ENCODE results near the gene MBOAT7.
A peak's percentile ranks its signal among the peaks of the same experiment; 100 is the strongest.
"Not testable (repeated sequence)": the region's sequence is repeated elsewhere in the genome, so short reads cannot be mapped to it uniquely, and the experiment has no call there.

MBOAT7 gene

DNA sequence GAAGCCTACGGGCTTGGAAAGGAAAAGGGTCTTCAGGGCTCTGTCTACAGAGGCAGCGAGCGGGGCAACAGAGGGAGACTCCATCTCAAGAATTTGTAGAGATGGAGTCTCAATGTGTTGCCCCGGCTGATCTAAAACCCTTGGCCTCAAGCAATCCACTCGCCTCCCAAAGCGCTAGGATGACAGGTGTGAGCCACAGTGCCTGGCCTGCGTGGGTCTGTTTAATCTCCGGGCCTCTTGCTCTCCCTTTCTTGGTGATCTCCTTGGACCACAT, 19.3 kb upstream of the MBOAT7 start:
- peak; percentile 76 for DNase-seq

DNA sequence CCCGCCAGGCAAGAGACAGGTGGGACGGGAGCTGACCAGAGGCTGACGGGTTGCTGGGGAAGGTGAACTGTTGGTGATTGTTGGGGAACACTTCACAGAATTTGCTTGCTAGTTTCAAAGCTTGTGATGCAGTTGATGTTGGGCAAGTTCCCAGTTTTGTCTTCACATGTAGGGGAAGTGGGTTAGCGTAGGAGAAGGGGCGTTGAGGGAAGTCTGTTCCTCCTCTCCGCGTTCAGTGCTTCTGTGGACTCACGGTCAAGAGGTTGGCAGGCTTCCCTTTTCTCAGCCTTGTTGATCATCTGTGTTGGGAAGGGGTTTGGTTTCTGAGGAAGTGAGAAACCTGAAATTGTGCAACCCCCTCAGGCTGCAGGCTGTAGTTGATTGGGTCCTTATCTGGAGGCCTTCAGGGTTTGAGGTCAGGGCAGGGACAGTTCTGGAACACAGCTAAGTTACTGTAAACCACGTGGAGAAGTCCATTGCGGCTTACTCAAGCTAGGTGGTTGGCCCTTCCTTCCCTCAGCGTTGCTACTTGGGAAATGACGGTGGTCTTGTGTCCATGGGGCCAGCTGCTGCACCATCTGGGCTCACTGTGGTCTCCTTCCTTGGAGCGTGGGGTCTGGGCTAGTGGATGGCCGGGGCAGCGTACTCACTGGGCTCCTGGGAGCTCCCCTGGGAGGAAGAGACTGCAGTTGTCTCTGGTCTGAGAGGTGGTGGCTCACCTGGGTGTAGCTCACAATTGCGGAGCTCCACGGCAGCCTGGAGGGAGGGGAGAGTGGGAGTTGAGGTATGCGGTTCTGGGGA, 18.8 kb upstream of the MBOAT7 start:
- peak; percentile 76 for DNase-seq

DNA sequence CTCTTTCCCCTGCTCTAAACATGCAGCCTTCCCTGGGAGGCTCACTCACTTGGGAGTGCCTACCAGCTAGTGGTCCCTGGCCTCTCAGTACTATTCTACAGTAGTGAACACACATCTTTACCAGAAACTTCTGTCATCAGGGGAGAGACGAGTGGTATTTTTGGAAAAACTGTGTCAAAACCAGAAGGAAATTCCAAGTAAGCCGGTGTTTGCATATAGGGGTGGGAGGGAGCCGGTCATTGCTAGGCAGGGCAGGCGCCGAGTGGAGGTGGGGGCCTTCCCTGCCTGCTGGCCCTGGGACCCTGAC, 18.2 kb upstream of the MBOAT7 start:
- no peak for DNase-seq

DNA sequence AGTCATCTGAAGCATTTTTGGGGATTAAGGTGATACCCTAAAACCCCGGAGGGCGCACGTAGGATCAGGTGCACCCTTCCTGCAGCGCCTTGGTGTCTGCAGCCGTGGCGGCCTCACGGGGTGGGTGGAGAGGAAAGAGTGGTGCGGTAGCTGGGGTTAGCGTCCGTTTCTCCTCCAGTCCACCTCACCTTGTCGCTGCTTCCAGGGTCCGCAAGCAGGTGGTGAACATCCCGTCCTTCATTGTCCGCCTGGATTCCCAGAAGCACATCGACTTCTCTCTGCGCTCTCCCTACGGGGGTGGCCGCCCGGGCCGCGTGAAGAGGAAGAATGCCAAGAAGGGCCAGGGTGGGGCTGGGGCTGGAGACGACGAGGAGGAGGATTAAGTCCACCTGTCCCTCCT, 17.8 kb upstream of the MBOAT7 start:
- DNase-seq: not testable (repeated sequence)

DNA sequence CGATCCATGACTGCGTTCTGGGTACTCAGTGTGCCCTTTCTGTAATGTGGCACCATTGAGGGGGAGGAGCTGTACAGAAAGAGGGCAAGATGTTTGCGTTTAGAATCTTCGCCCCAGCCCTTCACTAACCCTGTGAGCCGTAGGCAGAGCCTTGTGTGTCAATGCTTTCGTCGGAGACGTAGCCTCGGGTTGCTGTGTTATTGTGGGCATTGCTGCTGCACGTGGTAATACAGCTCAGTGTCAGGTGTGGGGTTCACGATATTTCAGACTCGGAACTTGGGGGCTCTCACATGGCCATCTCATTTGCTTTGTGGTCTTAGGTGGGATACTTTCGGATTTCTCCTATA, 17.4 kb upstream of the MBOAT7 start:
- no peak for DNase-seq

DNA sequence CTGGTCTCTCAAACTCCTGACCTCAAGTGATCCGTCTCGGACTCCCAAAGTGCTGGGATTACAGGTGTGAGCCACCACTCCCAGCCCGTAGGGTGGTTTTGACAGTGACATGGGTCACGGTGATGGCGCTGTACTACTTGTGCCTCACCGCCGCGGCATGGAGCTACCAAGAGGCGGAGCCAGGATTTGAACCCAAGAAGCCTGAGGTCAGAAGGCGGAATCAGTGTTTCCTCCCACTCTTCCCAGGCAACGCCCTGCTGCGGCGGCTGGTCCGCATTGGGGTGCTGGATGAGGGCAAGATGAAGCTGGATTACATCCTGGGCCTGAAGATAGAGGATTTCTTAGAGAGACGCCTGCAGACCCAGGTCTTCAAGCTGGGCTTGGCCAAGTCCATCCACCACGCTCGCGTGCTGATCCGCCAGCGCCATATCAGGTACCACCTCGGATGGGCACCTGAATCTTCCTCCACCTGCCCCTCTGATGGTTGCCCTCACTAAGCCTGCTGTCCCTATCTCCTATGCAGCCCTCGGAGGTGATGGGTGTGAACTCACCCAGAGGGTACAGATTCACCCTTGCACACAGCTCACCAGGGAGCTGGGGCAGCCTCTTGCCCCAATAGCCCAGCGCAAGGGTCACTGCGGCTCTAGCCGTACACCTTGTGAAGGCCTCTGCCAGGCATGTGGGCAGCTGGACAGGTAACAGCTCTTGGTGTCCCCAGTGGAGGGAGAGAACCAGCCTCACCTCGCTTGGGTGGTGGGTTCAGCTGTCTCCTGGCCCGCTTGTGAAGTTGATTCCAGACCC, 16.9 kb upstream of the MBOAT7 start:
- no peak for DNase-seq

DNA sequence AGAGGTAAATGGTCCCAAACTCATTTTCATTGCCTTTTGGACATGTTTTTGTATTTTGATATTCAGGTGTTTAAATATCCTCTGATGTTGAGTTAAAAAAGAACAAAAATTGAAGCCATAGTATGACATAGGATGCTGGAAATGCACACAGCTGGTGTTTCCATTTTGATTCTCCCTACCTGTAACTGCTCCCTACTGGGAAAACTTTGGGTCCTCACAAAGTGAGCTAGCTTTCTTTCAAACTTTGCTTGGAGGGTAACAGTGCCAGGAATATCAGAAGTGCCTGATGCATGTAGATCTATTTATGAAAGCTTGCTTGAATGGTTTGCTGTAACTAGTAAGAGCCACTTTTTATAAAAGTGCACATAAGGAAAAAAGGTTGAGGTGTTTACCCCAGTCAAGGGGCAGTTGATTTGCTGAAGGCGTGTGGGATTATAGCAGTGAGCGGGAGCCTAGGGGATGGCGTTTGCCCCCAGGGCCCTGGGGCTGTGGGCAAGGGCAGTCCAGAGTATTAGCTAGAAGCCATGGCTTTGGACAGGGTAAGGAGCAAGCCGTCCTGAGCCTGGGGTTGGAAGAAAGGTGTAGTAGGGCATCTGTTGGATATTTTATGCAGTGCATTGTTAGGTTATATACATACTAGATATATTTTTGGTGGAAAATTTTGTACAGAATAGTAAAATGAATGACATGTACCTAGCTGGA, 15.5 kb upstream of the MBOAT7 start:
- no peak for DNase-seq

DNA sequence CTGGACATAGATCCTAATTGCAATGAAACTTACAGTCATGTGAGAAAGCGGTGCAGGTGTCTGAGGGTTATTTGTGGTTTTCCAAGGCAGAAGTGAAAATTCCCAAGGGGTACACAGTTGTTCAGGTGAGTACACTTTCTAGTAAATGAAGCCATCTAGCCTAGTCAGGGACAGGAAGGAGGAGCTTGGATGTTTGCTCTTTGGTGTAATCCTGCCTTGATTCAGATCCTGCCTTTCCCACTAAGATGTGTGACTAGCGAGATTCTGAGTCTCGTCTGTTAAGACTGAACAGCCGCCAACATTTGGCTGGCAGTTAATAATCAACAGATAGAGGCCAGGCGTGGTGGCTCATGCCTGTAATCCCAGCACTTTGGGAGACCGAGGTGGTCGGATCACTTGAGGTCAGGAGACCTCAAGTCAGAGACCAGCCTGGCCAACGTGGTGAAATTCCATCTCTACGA, 13.8 kb upstream of the MBOAT7 start:
- DNase-seq: peak; percentile 62

DNA sequence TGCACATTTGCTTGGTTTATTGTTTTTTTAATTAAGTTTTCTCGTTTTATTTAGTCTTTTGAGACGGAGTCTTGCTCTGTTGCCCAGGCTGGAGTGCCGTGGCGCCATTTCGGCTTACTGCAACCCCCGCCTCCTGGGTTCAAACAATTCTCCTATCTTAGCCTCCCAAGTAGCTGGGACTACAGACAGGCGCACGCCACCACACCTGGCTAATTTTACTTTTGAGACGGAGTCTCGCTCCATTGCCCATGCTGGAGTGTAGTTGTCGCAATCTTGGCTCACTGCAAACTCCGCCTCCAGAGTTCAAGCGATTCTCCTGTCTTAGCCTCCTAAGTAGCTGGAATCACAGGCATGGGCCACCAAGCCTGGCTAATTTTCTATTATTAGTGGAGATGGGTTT, 12.6 kb upstream of the MBOAT7 start:
- no peak for DNase-seq

DNA sequence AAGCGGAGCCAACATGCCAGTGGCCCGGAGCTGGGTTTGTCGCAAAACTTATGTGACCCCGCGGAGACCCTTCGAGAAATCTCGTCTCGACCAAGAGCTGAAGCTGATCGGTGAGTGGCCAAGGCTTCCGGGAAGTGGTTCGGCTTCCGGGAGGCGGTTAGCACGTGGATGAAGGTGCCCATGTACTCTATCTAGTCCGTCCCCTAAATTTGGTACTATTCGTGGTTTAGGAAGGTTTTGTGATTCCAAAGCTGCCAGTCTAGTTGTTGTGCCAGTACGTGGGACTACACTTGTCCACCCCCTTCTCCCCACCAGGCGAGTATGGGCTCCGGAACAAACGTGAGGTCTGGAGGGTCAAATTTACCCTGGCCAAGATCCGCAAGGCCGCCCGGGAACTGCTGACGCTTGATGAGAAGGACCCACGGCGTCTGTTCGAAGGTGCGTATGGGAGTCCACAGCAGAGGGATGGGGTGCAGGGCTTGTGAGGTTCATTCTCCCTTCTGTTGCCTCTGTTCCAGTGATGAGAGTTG, 11.9 kb upstream of the MBOAT7 start:
- DNase-seq: no peak

DNA sequence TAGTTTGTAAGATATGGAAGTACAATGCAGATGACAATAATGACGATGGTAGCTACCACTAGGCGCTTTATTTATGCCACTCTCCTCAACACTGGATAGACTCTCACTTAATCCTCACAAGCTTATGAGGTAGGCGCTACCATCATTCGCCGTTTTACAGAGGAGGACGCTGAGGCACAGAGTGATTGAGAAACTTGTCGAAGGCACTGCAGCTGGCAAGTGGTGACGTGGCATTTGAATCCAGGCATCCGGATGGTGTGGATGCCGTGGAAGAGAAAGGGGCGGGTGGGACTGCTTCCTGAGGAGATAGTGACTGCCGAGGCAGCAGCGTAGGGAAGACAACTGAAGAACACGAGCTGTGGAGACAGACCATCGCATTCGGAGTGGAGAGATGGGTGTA, 10.0 kb upstream of the MBOAT7 start:
- DNase-seq: no peak

DNA sequence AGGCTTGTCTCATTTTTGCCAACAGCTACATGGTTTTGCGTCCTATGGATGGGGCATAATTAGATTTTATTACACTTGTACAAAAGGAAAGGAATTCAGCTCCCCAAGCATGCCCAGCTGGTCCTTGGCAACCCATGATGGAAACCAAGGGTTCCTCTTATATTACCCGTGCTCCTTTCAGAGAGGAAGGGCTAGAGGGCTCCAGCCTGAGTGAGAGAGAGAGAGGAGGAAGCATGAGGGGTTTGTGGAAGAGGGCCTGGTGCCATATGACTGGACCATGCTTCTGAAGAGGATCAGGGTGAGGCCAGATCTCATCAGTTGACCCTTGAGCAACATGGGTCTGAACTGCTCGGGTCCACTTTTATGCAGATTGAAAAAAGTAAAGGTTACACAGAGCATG, 7.7 kb upstream of the MBOAT7 start:
- no peak for DNase-seq

DNA sequence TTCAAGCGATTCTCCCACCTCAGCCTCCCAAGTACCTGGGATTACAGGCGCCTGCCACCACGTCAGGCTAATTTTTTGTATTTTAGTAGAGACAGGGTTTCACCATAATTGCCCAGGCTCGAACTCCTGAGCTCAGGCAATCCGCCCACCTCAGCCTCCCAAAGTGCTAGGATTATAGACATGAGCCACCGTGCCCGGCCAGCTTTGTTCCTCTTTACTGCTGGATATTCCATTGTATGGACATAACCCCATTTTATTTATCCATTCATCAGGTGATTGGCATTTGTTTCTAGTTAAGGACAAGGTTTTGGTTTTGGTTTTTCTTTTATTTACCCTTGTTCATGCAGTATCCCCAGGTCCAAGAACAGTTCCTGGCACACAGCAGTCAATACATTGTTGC, 7.2 kb upstream of the MBOAT7 start:
- no peak for DNase-seq

DNA sequence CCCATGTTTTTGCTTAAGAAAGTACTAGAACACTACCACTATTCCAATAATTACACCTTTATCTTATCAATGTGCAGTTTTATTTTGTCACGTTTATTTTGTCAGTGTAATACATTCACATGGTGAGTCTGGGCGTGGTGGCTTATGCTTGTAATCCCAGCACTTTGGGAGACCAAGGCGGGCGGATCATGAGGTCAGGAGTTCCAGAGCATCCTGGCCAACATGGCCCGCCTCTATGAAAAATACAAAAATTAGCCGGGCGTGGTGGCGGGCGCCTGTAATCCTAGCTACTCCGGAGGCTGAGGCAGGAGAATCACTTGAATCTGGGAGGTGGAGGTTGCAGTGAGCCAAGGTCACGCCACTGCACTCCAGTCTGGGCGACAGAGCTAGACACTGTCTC, 5.1 kb upstream of the MBOAT7 start:
- not testable (repeated sequence) for DNase-seq

DNA sequence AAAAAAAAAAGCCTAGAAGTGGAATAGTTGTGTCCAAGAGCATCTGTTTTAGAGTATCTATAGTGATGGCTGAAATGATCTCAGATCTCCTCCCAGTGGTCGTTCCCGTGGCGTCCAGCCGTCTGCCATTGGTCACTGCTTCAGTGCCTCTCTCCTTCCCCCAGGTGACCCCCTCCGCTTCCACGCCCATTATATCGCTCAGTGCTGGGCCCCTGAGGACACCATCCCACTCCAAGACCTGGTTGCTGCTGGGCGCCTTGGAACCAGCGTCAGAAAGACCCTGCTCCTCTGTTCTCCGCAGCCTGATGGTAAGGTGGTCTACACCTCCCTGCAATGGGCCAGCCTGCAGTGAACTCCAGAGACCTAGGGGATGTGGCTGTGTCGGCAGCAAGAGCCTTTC, 3.6 kb upstream of the MBOAT7 start:
- no peak for DNase-seq

DNA sequence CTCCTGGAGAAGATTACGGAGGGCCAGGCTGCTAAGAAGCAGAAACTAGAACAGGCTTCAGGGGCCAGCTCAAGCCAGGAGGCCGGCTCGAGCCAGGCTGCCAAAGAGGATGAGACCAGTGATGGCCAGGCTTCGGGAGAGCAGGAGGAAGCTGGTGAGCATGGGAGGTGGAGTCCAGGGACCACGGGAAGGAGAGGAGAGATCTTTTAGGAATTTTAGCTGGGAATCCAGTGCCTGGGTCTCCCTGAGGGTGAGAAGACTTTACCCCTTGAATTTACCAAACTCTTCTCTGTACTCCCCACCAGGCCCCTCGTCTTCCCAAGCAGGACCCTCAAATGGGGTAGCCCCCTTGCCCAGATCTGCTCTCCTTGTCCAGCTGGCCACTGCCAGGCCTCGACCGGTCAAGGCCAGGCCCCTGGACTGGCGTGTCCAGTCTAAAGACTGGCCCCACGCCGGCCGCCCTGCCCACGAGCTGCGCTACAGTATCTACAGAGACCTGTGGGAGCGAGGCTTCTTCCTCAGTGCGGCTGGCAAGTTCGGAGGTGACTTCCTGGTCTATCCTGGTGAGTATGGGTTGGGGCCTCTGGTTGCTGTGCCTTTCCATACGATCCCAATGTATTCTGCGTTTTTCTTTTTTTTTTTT, 2.6 kb upstream of the MBOAT7 start:
- DNase-seq: peak; percentile 71

DNA sequence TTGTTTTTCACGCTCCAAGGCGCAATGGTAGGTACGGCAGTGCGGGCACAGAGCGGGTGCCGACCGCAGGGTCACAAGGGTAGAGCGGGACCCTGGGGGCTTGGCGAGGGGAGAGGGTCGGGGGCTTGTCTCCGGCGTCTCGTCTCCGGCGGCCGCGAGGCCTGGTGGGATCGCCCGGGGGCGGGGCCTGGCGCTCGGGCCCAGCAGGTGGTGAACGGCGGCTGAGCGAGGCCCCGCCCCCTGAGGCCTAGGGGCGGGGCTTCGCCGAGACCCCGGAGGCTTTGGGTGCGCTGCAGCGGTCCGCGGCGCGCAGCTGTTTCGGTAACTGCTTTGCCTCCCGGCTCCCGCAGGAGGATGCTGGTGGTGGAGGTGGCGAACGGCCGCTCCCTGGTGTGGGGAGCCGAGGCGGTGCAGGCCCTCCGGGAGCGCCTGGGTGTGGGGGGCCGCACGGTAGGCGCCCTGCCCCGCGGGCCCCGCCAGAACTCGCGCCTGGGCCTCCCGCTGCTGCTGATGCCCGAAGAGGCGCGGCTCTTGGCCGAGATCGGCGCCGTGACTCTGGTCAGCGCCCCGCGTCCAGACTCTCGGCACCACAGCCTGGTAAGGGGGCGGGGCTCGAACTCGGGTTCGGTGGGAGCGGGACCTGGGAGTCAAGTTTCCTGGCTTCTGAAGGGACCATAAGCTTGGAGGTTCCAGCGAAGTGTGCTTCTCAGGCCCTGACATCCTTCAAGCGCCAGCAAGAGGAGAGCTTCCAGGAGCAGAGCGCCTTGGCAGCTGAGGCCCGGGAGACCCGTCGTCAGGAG, 1.8 kb upstream of the MBOAT7 start, which contains the start of gene TSEN34:
Gene TSEN34, plus strand, starts transcription at position 298 of the 800 bp plus-strand sequence. Its CDS starts 57 bp downstream, at position 355.
- peak; percentile 94 for DNase-seq

DNA sequence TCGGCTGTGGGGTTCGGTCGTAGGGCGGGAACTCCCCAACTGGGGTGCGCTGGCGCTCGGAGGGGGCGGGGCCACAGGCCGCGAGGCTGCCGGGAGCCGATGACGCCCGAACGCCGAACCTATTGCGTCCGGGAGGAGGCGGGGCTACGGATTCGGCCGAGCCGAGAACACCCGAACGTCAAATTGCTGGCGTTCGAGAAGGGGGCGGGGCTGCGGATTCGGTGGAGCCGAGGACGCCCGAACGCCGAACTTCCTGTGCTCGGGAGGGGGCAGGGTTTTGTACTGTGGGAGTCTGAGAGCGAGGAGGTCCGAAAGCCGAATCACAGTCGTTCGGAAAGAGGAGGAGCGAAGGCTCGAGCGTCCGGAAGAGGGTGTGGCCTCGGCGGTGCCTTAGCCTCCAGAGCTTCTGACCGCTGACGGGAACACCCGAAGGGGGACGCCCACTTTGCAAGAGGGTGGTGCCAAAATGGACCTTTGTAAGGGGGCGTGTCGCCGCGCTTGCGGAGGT, 1.2 kb upstream of the MBOAT7 start:
- peak; percentile 99 for DNase-seq

DNA sequence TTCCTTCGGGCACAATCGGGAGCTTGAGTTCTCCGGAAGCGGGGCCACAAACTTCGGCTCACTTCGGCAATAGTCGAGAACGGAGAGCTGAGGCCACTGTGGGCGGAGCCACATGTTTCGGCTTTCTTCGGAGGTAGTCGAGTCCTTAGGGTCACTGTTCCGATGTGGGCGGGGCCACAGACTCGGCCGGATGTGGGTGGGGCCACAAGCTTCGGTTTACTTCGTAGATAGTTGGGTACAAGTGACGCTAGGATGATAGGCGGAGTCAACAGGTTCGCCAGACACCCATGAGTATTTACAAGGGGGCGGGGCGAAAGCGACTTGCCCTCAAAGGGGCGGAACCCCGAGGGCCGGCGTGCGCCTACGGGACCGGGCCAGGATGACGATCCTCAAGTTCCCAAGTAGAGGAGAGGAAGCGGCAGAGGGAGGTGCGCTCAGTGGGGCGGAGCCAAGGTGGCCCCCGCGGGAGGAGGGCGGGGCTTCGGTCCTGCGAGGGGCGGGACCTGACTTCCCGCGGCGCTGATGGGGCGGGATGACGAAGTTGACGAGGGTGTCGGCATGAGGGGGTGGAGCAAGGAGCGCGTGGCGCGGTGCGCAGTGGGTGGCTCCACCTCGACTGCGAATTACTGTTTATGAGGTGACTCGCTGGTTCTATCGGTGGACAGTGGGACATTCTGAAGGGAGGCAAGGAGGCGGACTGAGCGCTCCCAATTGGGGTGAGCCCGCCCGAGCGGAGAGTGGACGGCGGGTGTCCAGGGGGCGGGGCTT, 539 bp upstream of the MBOAT7 start:
- DNase-seq: peak; percentile 100

DNA sequence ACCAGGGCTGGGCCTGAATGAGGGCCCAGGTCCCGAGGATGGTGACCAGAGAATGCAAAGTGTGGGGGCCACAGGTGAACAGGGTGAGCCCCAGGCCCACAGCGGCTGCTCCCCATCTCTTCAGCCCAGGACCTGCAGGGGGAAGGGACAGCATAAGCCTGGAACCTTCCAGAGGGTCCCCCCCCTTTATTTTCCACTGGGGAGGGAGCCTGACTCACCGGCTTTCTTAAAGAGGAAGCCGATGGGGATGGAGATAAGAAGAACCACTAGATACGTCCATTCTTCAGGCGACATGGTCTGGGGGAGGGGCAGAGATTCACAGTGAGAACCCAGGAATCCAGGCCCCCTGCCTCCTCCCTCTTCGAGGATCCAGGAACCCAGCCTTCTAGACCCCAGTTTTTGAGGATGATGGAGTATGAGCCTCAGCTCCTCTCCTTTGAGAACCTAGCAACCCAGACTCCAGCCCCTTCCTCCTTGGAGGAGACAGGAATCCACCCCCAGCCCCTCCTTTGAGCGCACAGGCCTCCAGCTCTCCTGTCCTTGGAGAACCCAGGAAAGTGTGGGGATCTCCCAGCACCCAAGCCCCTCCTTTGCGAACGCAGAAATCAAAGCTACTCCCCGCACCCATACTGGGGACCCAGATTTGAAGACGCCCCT, 1.0 kb downstream of the MBOAT7 start:
- DNase-seq: no peak

DNA sequence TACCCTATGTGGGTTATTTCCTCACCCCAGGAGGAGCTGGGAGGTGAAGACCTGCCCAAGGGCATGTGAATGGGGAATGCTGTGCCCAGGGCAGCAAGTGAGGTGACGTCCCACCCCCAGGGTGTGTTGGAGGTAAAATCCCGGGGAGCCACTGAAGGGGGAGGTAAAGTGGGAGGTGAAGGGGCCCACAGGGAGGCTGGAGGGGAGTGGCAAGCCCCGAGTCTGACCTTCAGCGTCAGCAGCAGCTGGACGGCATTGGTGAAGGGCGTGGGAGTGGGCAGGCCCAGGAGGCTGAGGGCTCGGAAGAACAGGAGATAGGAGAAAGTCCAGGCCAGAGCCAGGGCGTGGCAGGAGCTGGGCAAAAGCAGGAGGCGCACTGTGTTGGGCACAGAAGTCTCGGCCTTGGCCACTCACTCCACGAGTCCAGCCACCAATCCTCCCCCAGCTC, 2.4 kb downstream of the MBOAT7 start:
- DNase-seq: no peak

Measured in DMS53 (cell line).